Measurements from ENCODE around the gene VPS9D1. TPM values are rescaled to one million over a fixed set of nuclear protein-coding genes. Genes with fewer than 3 reads are reported as not detected.

Gene VPS9D1
- total RNA-seq, 1 donor from 2014 or later, result 12.2 TPM

DNA sequence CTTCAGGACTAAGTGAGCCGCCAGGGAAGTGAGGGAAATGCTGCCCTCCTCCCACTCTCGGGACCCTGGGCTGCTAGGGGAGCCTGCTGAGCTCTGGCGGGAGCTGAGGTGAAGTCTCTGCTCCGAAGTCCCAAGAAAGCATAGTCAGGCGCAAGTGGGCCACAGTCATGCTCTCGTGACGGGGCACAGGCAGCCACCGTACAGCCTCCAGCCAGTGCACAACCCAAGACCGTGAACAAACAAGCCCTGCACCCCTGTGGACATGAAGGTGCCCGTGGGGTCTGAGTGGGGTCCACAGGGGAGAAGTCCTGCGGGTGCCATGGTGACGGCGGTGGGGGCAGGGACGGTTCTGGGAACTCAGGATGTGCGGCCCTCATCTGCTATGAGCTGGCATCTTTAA, 25.3 kb upstream of the VPS9D1 start:
- no peaks in the 10 kb centered on the region for H3K4me1 Mint-ChIP-seq (ENCODE audit: unreplicated experiment)
- no peak overlapping the region for H3K27ac Mint-ChIP-seq (ENCODE audit: unreplicated experiment)
- no peaks in the 10 kb centered on the region for H3K9me3 Mint-ChIP-seq (ENCODE audit: unreplicated experiment)
- peaks cover 4% of the 10 kb centered on the region for H3K27me3 Mint-ChIP-seq (ENCODE audit: unreplicated experiment)
- TF ChIP-seq, protein P1, sequence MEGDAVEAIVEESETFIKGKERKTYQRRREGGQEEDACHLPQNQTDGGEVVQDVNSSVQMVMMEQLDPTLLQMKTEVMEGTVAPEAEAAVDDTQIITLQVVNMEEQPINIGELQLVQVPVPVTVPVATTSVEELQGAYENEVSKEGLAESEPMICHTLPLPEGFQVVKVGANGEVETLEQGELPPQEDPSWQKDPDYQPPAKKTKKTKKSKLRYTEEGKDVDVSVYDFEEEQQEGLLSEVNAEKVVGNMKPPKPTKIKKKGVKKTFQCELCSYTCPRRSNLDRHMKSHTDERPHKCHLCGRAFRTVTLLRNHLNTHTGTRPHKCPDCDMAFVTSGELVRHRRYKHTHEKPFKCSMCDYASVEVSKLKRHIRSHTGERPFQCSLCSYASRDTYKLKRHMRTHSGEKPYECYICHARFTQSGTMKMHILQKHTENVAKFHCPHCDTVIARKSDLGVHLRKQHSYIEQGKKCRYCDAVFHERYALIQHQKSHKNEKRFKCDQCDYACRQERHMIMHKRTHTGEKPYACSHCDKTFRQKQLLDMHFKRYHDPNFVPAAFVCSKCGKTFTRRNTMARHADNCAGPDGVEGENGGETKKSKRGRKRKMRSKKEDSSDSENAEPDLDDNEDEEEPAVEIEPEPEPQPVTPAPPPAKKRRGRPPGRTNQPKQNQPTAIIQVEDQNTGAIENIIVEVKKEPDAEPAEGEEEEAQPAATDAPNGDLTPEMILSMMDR (IDR thresholded peaks at IDR 0.05; ENCODE audit: unreplicated experiment), result no peak
- no peak for DNase-seq (ENCODE audit: low spot score)
- H3K4me3 Mint-ChIP-seq (ENCODE audit: unreplicated experiment), result no peak overlapping the region
- peaks cover 19% of the 10 kb centered on the region for H3K36me3 Mint-ChIP-seq (ENCODE audit: low read depth, unreplicated experiment)

DNA sequence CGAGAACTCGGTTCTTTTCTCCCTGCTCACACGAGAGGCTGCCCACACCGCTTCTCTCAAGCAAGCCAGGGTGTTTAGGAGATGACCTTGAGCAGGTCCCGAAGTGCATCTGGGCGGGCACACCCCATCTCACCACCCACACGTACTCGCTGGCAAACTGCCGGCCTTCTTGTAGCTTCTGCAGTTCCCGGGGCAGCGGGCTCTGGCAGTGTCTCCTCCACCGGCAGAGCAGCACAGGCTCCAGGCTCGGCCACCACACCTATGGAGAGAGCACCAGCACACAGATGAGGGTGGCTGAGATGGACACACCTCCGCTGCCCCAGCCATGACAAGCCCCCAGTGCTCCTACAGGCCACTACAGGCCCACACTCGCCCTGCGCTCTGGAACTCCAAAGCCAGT, 24.1 kb upstream of the VPS9D1 start:
- Mint-ChIP-seq H3K4me3 (ENCODE audit: unreplicated experiment) (no peak overlapping the region), H3K36me3 (ENCODE audit: low read depth, unreplicated experiment) (peaks cover 21% of the 10 kb centered on the region), H3K9me3 (ENCODE audit: unreplicated experiment) (no peaks in the 10 kb centered on the region), H3K27ac (ENCODE audit: unreplicated experiment) (no peak overlapping the region), H3K27me3 (ENCODE audit: unreplicated experiment) (peaks cover 4% of the 10 kb centered on the region), H3K4me1 (ENCODE audit: unreplicated experiment) (no peaks in the 10 kb centered on the region)
- TF ChIP-seq, protein P1 (IDR thresholded peaks at IDR 0.05; ENCODE audit: unreplicated experiment), result no peak
- no peak for DNase-seq (ENCODE audit: low spot score)

DNA sequence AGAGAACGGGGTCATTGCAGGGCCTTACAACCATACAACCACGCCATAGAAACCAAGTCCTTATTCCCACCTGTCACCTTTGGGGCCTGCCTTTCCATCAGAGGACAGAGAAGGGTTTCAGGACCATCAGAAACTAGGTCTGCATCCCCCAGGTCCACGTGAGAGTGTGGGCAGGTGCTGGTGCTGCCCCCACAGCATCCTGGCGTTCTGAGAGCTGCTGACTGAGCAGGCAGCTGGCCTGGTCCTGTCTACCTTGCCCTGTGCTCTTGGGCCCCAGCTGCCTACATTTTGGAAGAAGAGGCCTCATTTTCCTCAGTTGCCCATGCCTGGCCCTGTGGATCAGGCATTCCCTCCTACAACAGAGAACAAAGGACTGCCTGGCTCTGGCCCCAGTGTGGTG, 22.2 kb upstream of the VPS9D1 start:
- TF ChIP-seq, protein P1 (IDR thresholded peaks at IDR 0.05; ENCODE audit: unreplicated experiment), result no peak
- DNase-seq (ENCODE audit: low spot score), result no peak
- H3K4me3 Mint-ChIP-seq (ENCODE audit: unreplicated experiment), result no peak overlapping the region
- no peaks in the 10 kb centered on the region for H3K4me1 Mint-ChIP-seq (ENCODE audit: unreplicated experiment)
- no peaks in the 10 kb centered on the region for H3K9me3 Mint-ChIP-seq (ENCODE audit: unreplicated experiment)
- H3K36me3 Mint-ChIP-seq (ENCODE audit: low read depth, unreplicated experiment), result peaks cover 20% of the 10 kb centered on the region
- no peak overlapping the region for H3K27ac Mint-ChIP-seq (ENCODE audit: unreplicated experiment)
- peaks cover 3% of the 10 kb centered on the region for H3K27me3 Mint-ChIP-seq (ENCODE audit: unreplicated experiment)

DNA sequence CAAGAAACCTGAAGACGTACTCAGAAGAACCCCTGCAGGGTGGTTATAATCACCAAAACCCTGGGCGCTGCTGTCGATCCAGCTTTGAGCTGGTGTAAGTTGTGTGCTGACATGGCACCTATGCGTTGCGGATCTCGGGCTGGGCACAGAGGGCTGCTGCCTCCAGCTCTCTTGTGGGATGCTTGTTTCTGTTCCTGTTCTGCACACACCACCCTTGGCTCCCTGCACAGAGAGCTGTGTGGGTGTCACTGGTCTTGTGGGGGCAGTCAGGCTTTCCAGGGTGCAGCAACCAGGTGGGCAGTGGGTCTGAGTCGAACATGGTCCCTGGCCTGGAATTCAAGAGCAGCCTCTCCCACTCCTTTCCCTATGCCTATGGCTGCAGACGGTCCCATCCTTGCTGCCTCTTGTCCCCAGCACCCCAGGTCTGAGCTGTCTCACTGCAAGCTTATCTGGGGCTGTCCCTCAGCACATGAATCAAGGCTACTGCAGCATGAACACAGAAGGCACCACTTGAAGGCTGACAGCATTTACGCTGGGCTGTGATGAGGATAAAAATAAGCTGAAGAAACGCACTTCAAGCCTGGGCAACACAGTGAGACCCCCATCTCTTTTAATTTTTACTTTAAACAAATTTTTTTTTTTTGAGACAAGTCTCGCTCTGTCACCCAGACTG, 20.8 kb upstream of the VPS9D1 start:
- Mint-ChIP-seq H3K9me3 (ENCODE audit: unreplicated experiment) (no peaks in the 10 kb centered on the region), H3K27ac (ENCODE audit: unreplicated experiment) (no peak overlapping the region), H3K4me3 (ENCODE audit: unreplicated experiment) (no peak overlapping the region), H3K4me1 (ENCODE audit: unreplicated experiment) (no peaks in the 10 kb centered on the region), H3K27me3 (ENCODE audit: unreplicated experiment) (peaks cover 5% of the 10 kb centered on the region), H3K36me3 (ENCODE audit: low read depth, unreplicated experiment) (peaks cover 31% of the 10 kb centered on the region)
- TF ChIP-seq, protein P1 (IDR thresholded peaks at IDR 0.05; ENCODE audit: unreplicated experiment), result no peak
- DNase-seq (ENCODE audit: low spot score), result no peak

DNA sequence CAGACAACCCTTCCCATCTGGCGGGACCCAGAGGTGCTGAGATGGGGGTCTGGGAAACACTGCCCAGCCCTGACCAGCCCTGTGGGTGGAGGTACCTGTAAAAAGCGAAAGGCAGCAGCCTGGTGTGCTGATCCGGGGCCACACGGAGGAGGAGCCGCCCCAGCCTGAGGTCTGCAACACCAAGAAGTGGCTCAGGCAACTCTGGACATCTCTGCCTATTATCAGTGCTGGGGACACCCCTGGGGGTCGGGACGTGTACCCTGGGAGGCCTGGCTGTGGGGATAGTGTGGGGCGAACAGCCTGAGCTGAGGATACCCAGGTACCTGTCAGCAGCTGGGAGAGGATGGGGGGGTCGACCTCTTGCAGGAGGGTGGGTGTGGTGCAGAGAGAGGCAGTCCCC, 18.7 kb upstream of the VPS9D1 start:
- H3K27me3 Mint-ChIP-seq (ENCODE audit: unreplicated experiment), result peaks cover 2% of the 10 kb centered on the region
- no peaks in the 10 kb centered on the region for H3K9me3 Mint-ChIP-seq (ENCODE audit: unreplicated experiment)
- no peaks in the 10 kb centered on the region for H3K4me1 Mint-ChIP-seq (ENCODE audit: unreplicated experiment)
- peaks cover 35% of the 10 kb centered on the region for H3K36me3 Mint-ChIP-seq (ENCODE audit: low read depth, unreplicated experiment)
- H3K4me3 Mint-ChIP-seq (ENCODE audit: unreplicated experiment), result no peak overlapping the region
- no peak for DNase-seq (ENCODE audit: low spot score)
- H3K27ac Mint-ChIP-seq (ENCODE audit: unreplicated experiment), result no peak overlapping the region
- TF ChIP-seq, protein P1 (IDR thresholded peaks at IDR 0.05; ENCODE audit: unreplicated experiment), result no peak

All from endothelial cell (in vitro differentiated cells).